Right lung (tissue), 10 donors: ENCODE measurements around the gene PLEKHS1. TPM values are rescaled to one million over a fixed set of nuclear protein-coding genes. Genes with fewer than 3 reads are reported as not detected.

Experiments used
- DNase-seq, 2 donors: peaks; one replicate each; pipeline ENCODE4 v3.0.0-alpha.2; 2013
- long read RNA-seq, 8 donors: transcript quantifications; one replicate each; lab custom pipeline, GENCODE V29; 2026
- polyA plus RNA-seq, 5 donors: library from polyadenylated mRNA; unstranded; fragments of 120-200 nt; gene quantifications; one replicate each; pipeline versions ENCODE4 v1.2.1 to v1.2.3, GENCODE V29; 2013; ENCODE audit warnings: inconsistent platforms in 1 of 5, low replicate concordance in 1 of 5; ENCODE audit not compliant: insufficient read length in 5 of 5, insufficient read depth in 1 of 5

The PLEKHS1 gene
- under 1 TPM; 0.06 to 0.27 (median 0.13) TPM for polyA plus RNA-seq
- long read RNA-seq, donor 1: 0 reads
- long read RNA-seq, donor 2: 0 reads
- long read RNA-seq, donor 3: 0 reads
- long read RNA-seq, donor 4: 0 reads
- long read RNA-seq, donor 5: 0 reads
- long read RNA-seq, donor 6: 0 reads
- long read RNA-seq, donor 7: 0 reads
- long read RNA-seq, donor 8: 0 reads

- DNase-seq: no peak
Observed at GRCh38 chr10:113751181-113751732, at the start of gene PLEKHS1. Gene PLEKHS1, plus strand, starts transcription at chr10:113751682. Its CDS starts 3,596 bp downstream, at chr10:113755278.

GRCh38 chr10:113704637-113705343, 46.7 kb upstream of the PLEKHS1 start:
- DNase-seq: peak; percentile 15 to 34

DNA sequence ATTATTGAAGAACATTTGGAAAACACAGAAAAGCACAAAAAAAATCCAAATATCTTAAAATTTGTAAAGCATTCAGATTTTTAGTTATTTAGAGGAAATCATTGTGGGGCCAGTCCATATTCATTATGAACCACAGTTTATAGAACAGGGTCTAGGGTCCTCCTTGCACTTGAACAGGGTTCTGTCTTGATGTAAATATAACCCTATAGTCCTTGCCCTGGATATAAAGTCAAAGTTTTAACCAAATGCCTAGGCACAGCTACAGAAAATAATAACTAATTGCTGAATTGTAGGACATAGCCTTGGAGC, 46.2 kb upstream of the PLEKHS1 start:
- no peak for DNase-seq

DNA sequence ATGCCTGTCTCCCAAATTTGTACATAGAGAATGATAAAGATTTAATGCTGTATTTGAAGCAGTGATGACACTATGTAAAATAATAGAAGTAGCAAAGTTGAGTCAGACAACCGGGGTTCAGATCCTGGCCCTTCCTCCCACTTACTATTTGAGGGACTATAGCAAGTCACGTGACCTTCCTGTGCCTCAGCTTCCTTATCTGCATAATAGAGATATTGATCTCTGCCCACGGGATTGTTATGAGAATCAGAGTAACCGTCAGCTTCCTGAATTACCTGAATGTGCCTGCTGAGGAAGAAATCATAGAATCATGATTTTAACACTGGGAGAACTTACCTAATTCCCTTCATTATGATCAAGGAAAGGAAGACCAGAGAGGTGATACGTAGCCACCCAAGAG, 44.9 kb upstream of the PLEKHS1 start:
- DNase-seq: no peak

- DNase-seq: no peak
Observed at GRCh38 chr10:113708640-113709039, 42.8 kb upstream of the PLEKHS1 start.

DNA sequence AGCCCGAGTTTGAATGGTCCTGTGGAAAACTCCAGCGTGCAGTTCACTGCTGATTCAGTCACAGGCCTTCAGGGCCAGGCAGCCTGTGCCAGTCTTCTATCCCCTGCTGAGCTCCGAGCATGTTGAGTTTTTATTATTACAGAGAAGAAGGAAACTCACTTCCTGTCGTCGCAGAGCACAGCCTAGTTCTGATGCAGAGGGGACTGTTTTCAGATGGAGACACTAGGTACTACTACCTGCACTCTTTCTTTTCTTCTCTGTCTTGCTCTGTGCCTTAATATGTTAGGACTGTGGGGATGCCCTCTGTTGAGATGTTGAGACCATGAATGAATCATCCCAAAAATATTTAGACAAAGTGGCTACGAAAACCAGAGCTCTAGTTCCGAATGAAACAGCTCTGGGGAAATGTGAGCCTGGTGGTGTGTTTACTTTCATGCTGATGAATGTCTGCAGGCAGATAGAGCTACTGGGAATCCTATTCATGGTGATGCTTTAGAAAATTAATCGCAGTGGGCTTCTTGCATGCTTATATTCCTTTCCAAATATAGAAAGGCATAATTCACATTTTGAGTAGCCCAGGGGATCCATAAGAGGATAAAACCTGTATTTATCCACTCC, 42.2 kb upstream of the PLEKHS1 start:
- DNase-seq: no peak

DNA sequence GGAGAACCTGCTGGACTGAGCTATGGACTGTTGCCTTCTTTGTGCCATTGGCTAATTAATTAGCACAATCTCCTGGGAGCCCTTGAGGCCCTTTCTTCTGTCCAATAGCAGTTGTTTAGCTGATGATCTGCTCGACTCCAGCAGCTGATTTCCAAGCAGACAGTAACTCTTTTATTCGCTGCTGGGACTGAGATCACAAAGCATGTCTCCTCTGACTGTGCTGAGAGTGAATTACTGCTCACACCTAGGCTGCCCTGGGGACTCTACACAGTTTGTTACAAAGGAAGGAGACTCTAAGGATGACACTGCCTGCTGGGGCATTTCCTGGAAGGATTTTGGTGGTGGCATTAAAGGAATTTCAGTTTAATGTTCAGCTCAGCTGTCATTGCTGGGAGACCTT, 40.3 kb upstream of the PLEKHS1 start:
- no peak for DNase-seq

DNA sequence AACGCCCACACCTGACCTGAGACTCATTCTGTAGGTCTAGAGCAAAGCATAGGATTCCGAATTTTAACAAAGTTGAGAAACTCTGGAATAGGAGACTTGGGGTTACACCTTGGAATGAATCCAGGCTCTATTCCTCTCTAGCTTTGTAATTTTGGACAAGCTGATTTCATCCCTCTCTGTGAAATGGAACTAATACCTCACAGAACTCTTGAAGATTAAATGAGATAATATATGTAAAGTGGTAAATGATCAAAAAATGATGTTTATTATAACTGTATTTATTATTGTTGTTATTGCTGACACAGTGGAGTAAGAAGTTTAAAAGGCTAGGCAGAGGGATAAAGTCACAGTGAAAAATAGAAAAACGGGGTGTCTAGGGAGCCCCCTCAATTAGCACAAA, 39.5 kb upstream of the PLEKHS1 start:
- DNase-seq: no peak

DNA sequence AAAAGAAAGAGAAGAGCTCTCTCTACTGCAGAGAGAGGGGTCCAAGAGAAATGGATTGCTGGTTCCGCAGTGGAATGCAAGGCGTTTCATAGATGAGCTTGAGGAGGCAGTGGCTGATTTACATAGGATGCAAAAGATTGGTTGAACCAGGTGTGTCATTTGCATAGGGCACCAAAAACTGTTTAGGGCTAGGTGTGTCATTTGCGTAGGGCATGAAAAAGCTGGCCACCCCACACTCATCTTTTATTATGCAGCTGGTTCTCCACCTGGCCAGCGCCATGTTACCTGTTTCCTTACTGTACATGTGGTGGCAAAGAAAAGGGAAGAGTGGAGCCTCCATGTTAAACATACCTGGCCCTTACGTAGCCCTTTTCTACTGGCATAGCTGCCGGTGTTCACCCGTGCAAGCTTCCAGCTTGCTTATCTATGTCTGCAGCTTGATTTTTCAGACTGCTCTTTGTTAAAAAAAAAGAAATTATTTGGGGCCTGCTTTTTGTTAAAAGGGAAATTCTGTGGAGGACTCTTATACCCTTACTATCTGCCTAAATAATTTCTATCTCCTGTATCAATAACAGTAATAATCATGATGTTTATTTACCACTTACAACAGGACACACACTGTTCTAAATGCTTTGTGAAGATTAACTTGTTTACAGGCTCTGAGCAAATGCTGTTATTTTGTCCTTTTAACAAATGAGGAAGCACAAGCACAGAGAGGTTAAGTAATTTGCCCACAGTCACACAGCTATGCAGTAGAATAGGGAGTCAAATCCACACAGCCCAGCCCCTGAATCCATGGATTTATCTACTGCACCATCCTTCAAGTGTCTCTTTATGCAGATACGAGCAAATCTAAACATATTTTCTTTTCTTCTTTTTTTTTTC, 38.5 kb upstream of the PLEKHS1 start:
- DNase-seq: no peak

- no peak for DNase-seq
Observed at GRCh38 chr10:113713640-113713982, 37.9 kb upstream of the PLEKHS1 start.

DNA sequence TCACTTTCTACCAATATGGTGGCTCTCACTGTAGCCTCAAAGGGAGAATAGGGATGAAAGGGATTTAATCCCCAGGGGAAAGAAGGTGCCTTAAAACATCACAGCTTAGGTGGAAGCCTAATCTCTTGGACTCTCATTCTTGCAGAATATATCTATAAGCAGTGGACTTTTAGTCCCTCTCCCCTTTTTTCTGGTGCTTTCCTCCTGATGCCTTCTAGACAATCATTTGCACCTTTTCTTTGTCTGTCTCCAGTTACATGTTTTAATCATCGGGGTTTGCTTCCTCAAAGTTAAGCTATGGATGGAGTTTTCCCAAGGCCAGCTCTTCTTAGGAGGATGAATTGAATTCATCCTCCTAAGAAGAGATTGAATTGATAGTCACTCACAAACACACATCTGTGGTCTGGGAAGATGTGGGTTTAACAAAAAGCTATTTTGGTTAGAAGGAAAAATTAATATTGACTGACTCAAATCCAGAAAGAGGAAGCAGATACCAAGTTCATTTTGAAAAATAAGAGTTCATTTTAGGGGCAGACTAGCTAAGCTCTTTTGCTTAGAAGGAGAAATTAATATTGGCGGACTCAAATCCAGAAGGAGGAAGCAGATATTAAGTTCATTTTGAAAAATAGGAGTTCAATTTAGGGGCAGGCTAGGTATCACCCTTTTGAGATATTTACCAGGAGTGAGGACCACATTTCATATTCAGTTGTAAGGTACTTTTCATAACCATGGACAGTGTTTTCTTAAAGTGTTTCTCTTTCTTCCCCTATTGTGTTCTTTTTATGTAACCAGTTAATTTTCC, 35.2 kb upstream of the PLEKHS1 start:
- DNase-seq: no peak

DNA sequence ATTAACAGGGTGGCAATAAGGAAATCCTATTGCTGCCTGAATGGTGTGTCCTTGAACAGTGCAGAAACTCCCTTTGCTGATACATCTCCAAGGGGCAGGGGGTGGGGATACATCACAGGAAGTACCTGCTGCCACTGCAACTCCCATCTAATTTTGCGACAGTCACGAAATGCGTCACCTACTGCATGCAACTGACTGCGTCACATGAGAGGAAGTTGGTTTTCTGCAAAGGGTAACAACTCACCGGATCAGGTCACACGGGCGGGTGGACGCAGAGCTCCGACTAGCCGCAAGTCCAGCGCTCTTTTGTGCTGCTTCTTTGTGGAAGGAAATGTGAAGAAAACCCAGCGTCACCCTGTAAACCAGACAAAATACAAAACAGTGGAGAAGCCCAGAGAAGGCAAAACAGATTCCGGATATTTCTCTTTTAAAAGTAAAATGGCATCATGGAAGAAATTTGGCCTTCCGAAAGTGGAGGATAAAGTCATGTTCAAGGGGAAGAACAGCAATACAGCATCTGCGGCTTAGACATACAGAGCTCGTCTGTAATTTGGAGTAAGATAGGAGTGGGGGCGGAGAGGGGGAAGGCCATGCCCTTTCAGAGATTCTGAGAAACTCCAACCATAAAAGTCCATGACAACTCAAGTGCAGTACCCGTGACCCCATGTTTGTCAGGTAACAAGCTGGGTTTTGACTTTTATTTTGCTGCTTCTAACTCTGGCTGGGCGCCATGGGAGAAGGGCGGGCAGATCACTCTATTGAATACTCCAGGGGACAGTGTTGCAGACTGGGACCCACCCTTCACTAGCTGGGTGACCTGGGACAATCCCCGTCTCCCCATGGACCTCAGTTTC, 32.3 kb upstream of the PLEKHS1 start:
- no peak for DNase-seq

DNA sequence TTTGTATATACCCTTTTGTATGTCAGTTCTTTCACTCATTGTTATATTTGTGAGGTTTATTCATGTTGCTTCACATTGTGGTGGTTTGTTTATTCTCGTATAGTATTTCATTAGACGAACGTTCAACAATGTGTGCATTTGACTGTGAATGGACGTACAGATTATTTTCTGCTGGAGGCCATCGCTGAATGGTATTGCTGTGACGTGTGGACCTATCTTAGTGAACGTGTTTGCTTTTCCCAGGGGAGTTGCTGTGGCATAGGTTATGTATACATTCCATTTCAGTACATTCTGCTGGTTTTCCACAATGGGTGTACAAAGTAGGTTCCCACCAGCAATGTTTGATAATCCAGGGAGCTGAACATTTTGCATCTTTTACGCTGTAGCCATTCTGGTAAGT, 31.1 kb upstream of the PLEKHS1 start:
- DNase-seq: no peak

- no peak for DNase-seq
Observed at GRCh38 chr10:113732160-113732881, 19.2 kb upstream of the PLEKHS1 start.

DNA sequence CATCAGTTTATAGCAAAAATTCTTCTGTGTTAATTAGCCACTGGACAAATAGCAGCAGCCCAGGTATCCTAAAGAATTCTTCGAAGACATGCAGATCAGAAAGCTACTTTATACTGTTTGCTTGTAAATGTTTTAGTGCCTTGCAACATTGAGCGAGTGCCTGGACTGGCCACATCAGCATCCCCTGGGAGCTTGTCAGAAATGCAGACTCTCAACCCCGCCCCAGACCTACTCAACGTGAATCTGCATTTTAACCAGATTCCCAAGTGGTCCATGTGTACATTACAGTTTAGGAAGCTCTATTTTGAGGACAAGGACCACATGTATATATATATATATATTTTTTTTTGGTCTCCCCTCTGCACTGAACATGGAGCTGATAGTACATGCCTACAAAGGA, 18.5 kb upstream of the PLEKHS1 start:
- no peak for DNase-seq

GRCh38 chr10:113733635-113734034, 17.8 kb upstream of the PLEKHS1 start:
- DNase-seq: no peak

- DNase-seq: peak in 1 of 2 donors; percentile 12
Observed at GRCh38 chr10:113735913-113736312, 15.6 kb upstream of the PLEKHS1 start.

DNA sequence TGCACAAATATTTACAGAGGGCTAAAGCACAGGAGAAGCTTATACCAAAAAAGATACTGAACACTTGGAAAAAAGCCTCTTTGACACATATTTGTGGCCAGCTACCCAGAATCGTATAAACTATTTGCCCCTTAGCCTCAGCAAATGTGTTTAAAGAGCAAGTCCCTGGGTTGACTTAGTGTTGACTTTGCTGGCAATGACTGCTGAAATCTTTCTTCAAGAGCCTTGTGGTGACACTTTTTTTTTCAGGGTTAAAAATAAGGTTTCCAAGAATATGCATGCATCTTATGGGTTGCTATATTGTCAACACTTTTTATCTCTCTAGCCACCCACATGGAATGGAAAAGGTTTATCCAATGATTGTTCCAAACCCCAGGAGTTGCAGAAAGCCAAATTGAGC, 14.9 kb upstream of the PLEKHS1 start:
- peak in 1 of 2 donors; percentile 8 for DNase-seq

- DNase-seq: no peak
Observed at GRCh38 chr10:113739031-113739430, 12.5 kb upstream of the PLEKHS1 start.

- no peak for DNase-seq
Observed at GRCh38 chr10:113739577-113739976, 11.9 kb upstream of the PLEKHS1 start.
